ENCODE measurements around the gene DOCK1.

The DOCK1 gene

DNA sequence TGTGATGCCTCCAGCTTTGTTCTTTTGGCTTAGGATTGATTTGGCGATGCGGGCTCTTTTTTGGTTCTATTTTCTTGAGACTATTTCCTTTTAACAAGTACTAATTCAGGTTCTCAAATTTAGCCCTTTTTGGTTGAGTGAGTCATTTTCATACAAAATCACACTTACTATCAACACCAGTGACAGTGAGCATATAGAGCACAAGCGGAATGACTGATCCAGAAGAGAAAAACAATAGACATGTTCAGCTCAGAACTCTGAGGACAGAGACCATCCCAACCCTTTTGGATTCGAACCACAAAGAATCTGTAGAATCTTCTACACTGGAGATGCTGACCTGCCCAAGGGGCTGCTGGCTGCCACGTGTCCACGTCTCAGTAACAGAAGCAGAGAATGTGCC is 347.6 kb downstream of the DOCK1 start:
- no peak overlapping the region for H3K9ac ChIP-seq (ENCODE audit: low read depth, low read length)
- H2AFZ ChIP-seq (ENCODE audit: low read depth, low read length): no peak overlapping the region
- ATAC-seq (ENCODE audit: insufficient read depth, low read depth) (no peak), DNase-seq (no peak)
- no peak overlapping the region for H3K27ac ChIP-seq (ENCODE audit: low read length)
- peaks cover 3% of the 10 kb centered on the region for H3K9me3 ChIP-seq (ENCODE audit: insufficient read depth, low read length, severe bottlenecking)
- no peak overlapping the region for H3K4me2 ChIP-seq (ENCODE audit: insufficient read depth, low read length)
- H3K4me1 ChIP-seq (ENCODE audit: insufficient read depth, low read length): peaks cover 5% of the 10 kb centered on the region; the same call in 1 of the 2 replicates
- no peaks in the 10 kb centered on the region for H3K27me3 ChIP-seq (ENCODE audit: insufficient read depth, low read length, poor library complexity)
- H3K36me3 ChIP-seq (ENCODE audit: insufficient read depth, low read length): no peaks in the 10 kb centered on the region
- H4K20me1 ChIP-seq (ENCODE audit: insufficient read depth, low read length): no peaks in the 10 kb centered on the region
- no peaks in the 10 kb centered on the region for H3K79me2 ChIP-seq (ENCODE audit: insufficient read depth, low read length)
- H3K4me3 ChIP-seq (ENCODE audit: low read depth in 1 of 2, low read length in 2 of 2): no peak overlapping the region
- TF ChIP-seq EZH2 (IDR thresholded peaks at IDR 0.05; ENCODE audit: borderline replicate concordance, low read depth, low read length, severe bottlenecking) (no peak), CTCF (IDR thresholded peaks at IDR 0.05; ENCODE audit: borderline replicate concordance, extremely low read depth, low read length, poor library complexity, severe bottlenecking) (no peak)

- H3K9ac ChIP-seq (ENCODE audit: low read depth, low read length): no peak overlapping the region
- no peaks in the 10 kb centered on the region for H3K79me2 ChIP-seq (ENCODE audit: insufficient read depth, low read length)
- no peak overlapping the region for H3K4me3 ChIP-seq (ENCODE audit: low read depth in 1 of 2, low read length in 2 of 2)
- no peaks in the 10 kb centered on the region for H3K36me3 ChIP-seq (ENCODE audit: insufficient read depth, low read length)
- peaks cover 5% of the 10 kb centered on the region; the same call in 1 of the 2 replicates for H3K4me1 ChIP-seq (ENCODE audit: insufficient read depth, low read length)
- no peaks in the 10 kb centered on the region for H4K20me1 ChIP-seq (ENCODE audit: insufficient read depth, low read length)
- DNase-seq (peak; percentile 30), ATAC-seq (ENCODE audit: insufficient read depth, low read depth) (peak; percentile 70; the same call in 2 of the 3 replicates)
- no peak for TF ChIP-seq EZH2 (IDR thresholded peaks at IDR 0.05; ENCODE audit: borderline replicate concordance, low read depth, low read length, severe bottlenecking)
- H3K9me3 ChIP-seq (ENCODE audit: insufficient read depth, low read length, severe bottlenecking): peaks cover 3% of the 10 kb centered on the region
- no peak overlapping the region for H3K27ac ChIP-seq (ENCODE audit: low read length)
- H3K4me2 ChIP-seq (ENCODE audit: insufficient read depth, low read length): no peak overlapping the region
- H3K27me3 ChIP-seq (ENCODE audit: insufficient read depth, low read length, poor library complexity): no peaks in the 10 kb centered on the region
- H2AFZ ChIP-seq (ENCODE audit: low read depth, low read length): no peak overlapping the region
Measured at GRCh38 chr10:127254276-127254675, 349.0 kb downstream of the DOCK1 start.

DNA sequence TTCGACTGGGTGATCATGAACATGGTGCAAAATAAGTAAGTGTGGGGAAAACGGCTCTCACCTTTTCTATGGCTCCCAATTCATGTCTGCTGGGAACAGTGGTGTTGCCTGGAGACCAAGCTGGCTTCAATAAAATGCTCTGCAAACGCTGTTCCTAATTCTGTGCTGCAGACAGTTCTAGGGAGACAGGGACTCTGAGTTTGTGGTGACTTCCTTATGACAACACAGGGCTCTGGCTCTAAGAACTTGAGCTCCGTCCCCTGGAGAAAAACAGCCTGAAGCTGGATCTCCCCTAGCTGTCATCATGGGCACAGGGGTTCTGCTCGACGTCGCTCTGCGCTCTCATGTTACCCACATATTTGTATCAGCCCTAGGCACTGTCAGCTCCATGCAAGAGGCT is 352.2 kb downstream of the DOCK1 start:
- H3K4me3 ChIP-seq (ENCODE audit: low read depth in 1 of 2, low read length in 2 of 2): no peak overlapping the region
- DNase-seq (no peak), ATAC-seq (ENCODE audit: insufficient read depth, low read depth) (no peak)
- no peaks in the 10 kb centered on the region; the same call in 1 of the 2 replicates for H4K20me1 ChIP-seq (ENCODE audit: insufficient read depth, low read length)
- H3K27me3 ChIP-seq (ENCODE audit: insufficient read depth, low read length, poor library complexity): no peaks in the 10 kb centered on the region
- peaks cover 23% of the 10 kb centered on the region for H3K9me3 ChIP-seq (ENCODE audit: insufficient read depth, low read length, severe bottlenecking)
- TF ChIP-seq CTCF (IDR thresholded peaks at IDR 0.05; ENCODE audit: borderline replicate concordance, extremely low read depth, low read length, poor library complexity, severe bottlenecking) (no peak), EZH2 (IDR thresholded peaks at IDR 0.05; ENCODE audit: borderline replicate concordance, low read depth, low read length, severe bottlenecking) (no peak)
- no peaks in the 10 kb centered on the region for H3K79me2 ChIP-seq (ENCODE audit: insufficient read depth, low read length)
- H3K4me1 ChIP-seq (ENCODE audit: insufficient read depth, low read length): peaks cover 5% of the 10 kb centered on the region; the same call in 1 of the 2 replicates
- no peaks in the 10 kb centered on the region for H3K36me3 ChIP-seq (ENCODE audit: insufficient read depth, low read length)
- no peak overlapping the region for H3K9ac ChIP-seq (ENCODE audit: low read depth, low read length)
- no peak overlapping the region for H3K4me2 ChIP-seq (ENCODE audit: insufficient read depth, low read length)
- no peak overlapping the region for H3K27ac ChIP-seq (ENCODE audit: low read length)
- H2AFZ ChIP-seq (ENCODE audit: low read depth, low read length): no peak overlapping the region

- no peaks in the 10 kb centered on the region for H3K79me2 ChIP-seq (ENCODE audit: insufficient read depth, low read length)
- no peaks in the 10 kb centered on the region for H3K36me3 ChIP-seq (ENCODE audit: insufficient read depth, low read length)
- no peak overlapping the region for H2AFZ ChIP-seq (ENCODE audit: low read depth, low read length)
- DNase-seq (no peak), ATAC-seq (ENCODE audit: insufficient read depth, low read depth) (no peak)
- TF ChIP-seq EZH2 (IDR thresholded peaks at IDR 0.05; ENCODE audit: borderline replicate concordance, low read depth, low read length, severe bottlenecking) (no peak), CTCF (IDR thresholded peaks at IDR 0.05; ENCODE audit: borderline replicate concordance, extremely low read depth, low read length, poor library complexity, severe bottlenecking) (no peak)
- H3K9me3 ChIP-seq (ENCODE audit: insufficient read depth, low read length, severe bottlenecking): peaks cover 19% of the 10 kb centered on the region
- H3K27me3 ChIP-seq (ENCODE audit: insufficient read depth, low read length, poor library complexity): no peaks in the 10 kb centered on the region
- H3K4me2 ChIP-seq (ENCODE audit: insufficient read depth, low read length): no peak overlapping the region
- H3K4me1 ChIP-seq (ENCODE audit: insufficient read depth, low read length): peaks cover under 1% of the 10 kb centered on the region; the same call in 1 of the 2 replicates
- no peak overlapping the region for H3K27ac ChIP-seq (ENCODE audit: low read length)
- no peak overlapping the region for H3K9ac ChIP-seq (ENCODE audit: low read depth, low read length)
- no peaks in the 10 kb centered on the region; the same call in 1 of the 2 replicates for H4K20me1 ChIP-seq (ENCODE audit: insufficient read depth, low read length)
- H3K4me3 ChIP-seq (ENCODE audit: low read depth in 1 of 2, low read length in 2 of 2): no peak overlapping the region
Measured at GRCh38 chr10:127259347-127259746, 354.1 kb downstream of the DOCK1 start.

Data from DND-41 (cell line).